HG02759 (cell line): ENCODE results near the gene LPIN3.
"Not testable (repeated sequence)": the region's sequence is repeated elsewhere in the genome, so short reads cannot be mapped to it uniquely, and the experiment has no call there.

ENCODE experiments used
- ATAC-seq: cut with Tn5 transposase; IDR thresholded peaks from one replicate; pipeline ENCODE4 v1.9.1; 2021; ENCODE audit warnings: mild to moderate bottlenecking, moderate library complexity; ENCODE audit not compliant: unreplicated experiment

The LPIN3 gene, protein sequence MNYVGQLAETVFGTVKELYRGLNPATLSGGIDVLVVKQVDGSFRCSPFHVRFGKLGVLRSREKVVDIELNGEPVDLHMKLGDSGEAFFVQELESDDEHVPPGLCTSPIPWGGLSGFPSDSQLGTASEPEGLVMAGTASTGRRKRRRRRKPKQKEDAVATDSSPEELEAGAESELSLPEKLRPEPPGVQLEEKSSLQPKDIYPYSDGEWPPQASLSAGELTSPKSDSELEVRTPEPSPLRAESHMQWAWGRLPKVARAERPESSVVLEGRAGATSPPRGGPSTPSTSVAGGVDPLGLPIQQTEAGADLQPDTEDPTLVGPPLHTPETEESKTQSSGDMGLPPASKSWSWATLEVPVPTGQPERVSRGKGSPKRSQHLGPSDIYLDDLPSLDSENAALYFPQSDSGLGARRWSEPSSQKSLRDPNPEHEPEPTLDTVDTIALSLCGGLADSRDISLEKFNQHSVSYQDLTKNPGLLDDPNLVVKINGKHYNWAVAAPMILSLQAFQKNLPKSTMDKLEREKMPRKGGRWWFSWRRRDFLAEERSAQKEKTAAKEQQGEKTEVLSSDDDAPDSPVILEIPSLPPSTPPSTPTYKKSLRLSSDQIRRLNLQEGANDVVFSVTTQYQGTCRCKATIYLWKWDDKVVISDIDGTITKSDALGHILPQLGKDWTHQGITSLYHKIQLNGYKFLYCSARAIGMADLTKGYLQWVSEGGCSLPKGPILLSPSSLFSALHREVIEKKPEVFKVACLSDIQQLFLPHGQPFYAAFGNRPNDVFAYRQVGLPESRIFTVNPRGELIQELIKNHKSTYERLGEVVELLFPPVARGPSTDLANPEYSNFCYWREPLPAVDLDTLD

DNA sequence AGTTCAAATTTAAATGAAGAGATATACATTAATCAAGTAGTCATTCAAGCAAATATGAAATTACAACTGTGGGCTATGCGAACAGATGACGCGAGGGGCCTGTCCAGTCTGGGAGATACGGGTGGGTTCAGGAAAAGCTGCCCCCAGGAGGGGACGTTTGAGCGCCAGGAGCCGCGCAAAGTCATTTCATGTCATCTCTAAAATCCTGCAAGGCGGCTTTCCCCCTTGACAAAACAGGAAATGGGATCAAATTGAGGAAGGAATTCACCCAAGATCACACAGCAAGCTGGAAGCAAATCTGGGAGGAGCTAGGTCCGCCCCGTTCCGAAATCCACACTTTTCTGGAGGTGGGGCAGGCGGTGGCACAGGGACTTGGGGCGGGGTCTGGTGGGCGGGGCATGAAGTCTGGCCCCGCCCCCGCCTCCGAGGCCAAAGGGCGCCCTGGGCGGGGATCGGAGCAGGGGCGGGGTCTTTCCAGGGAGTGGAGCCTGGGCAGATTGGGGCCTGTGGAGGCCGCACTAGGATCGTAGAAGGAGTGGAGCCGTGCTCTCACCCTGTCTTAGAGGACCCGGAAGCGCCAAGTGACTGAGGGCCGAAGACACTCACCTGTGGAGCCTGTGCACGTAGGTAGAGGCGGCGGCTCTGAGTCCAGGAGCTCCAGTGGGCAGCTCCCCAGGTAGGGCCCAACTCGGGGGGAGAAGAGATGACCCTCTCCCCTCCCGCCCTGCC is at the start of gene LPIN3:
Gene LPIN3, plus strand, starts transcription at position 495 of the 729 bp plus-strand sequence. CDS start 4,983 bp downstream, outside the sequence.
- peak; percentile 20 for ATAC-seq

DNA sequence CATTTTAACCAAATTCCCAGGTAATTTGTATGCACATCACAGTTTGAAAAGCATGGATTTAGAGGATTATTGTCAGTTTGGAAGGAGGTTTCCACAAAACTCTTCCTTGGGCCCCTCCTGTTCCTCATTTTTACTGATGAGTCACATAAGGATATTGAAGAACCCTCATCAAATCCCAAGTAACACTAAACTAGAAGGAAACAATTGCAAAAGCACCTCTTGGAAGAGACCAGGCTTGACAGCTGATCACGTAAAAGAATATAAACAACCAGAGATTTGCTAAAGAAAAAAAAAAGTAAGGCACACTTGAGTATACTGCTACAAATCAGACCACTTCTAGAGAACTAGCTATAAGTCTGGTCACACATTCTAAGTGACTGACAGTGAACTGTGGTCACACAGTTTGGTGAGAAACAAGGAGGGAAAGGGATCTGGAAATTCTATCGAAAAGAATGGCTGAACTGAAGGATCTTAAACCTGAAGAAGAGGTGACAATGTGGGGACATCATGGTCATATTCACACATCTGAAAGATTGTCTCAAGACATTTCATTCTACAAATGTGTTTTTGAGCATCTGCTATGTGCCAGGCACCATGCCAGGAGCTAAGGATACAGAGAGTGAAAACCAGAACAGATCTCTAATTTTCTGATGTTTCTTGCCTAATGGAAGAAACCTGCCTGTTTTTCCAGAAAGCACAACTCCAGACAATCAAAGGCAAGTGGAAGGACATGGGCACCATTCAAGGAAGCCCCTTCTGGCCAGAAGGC is 47.2 kb upstream of the LPIN3 start:
- no peak for ATAC-seq

DNA sequence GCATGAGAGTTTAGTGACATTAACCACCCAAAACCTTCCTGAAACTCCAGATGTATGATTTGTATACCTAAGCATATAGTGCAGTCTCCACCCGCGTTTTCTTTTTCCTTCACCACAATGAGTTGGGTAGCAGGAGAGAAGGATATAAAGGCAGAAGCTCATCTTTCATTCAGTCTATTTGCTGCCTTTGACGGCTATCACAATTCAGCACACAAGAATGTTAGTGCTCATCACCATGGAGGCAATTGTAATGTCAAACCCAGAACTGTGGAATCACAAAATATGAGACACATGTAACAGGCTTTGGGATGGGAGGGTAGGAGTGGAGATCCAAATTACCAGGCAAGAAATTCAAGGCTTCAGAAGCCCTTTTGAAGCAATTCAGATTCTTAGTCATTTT is 40.7 kb upstream of the LPIN3 start:
- no peak for ATAC-seq

DNA sequence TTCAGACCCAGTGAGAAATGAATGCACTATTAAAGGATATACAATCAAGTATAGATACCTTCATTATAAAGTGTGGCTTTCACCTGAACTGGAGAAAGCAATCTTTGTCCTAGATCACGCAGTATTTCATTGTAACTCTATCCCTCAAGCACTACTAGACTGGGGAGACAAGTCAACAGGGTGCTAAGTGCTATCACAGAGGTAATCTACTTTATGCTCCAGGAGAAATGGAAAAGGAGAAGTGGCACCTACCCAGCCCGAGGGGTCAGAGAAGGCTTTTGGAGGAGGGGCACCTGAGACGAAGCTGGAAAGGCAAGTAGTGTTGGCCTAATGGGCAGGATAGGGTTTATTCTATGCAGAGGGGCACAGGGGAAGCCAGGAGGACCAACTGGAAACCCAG is 40.2 kb upstream of the LPIN3 start:
- ATAC-seq: no peak

DNA sequence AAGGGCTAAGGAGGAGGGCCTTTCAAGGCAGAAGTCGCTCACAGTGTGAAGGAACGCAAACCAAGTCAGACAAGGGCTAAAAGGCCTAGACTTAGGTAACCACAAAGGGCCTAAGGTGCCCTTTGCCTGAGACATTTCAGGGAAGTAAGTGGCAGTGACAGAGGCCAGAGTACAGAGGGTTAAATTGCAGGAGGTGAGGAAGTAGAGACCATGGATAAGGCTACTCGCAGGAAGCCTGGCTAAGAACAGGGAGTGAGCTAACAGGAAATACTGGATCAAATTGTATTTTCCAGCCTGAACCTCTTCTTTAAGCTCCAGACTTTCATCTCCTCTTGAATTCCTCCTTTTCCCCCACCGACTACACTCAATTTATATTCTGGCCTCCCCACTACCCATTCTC is 39.7 kb upstream of the LPIN3 start:
- ATAC-seq: no peak

DNA sequence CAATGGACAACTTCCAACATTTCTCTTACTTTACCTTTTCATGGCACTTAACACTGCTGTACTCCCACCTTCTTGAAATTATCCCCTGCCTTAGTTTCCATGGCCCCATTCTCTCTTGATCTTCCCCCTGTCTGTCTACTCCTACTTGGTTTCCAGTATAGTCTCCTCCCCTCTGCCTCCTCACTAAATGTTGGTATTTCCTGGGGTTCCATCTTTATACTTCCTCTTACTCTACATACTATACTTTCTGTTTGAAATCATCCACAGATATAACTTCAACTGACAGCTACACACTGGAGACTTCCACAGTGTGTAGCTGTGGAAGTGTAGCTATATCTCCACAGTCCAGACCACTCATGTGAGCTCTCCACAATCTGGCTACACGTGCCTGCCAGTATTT is 36.6 kb upstream of the LPIN3 start:
- ATAC-seq: no peak

DNA sequence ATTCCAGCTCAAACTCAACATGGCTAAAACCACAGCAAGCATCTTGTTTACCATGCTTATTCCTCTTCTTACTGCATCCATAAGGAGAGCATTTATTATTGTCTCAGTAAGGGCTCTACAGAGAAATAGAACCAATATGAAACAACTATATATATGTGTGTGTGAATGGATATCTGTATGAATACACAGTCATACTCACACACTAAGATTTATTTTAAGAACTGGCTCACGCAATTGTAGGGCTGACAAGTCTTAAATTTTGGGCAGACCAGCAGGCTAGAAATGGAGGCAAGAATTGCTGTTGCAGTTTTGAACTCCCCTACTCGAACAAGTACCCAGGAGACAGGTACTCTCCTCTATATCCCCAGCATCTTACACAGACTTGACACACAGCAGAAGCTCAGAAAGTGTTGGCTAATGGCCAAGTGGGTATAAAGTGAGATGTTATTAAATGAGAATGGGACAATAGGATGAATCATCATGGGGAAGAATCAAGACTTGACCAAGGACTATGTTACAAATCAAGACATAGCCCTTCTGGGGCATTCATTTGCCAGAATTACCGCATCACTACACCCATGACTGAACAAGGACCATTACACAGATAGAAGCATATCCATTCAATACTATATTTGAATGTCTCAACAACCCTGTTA is 36.1 kb upstream of the LPIN3 start:
- ATAC-seq: no peak

DNA sequence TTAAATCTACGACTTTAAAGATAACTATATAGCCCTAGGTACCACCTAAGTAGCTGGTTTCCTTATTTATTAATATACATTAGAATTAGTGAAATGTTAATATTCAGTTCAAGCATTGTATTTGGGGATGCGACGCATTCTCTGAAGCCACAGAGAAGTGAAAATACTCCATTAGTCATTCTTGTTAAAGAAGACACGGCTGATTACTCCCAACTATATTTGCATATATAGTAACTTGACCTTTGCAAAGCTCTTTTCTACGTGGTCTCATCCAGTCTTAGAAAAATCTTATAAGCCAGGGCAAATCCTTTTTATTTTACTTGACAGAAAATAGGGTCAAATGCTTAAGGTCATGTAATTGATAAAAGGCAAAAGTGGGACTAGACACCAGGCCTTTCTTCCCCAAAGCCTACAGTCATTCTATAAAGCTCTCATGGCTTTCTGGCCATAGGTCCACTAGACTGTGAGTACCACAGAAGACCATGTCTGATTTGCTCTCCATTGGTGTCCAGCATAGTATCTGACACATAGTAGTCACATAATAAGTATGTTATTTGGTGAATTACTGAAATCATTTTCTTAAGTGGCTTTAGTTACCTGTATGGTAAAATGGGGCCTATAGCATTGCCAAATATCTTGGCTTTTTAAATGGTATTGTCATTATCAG is 34.4 kb upstream of the LPIN3 start:
- ATAC-seq: peak; percentile 77

DNA sequence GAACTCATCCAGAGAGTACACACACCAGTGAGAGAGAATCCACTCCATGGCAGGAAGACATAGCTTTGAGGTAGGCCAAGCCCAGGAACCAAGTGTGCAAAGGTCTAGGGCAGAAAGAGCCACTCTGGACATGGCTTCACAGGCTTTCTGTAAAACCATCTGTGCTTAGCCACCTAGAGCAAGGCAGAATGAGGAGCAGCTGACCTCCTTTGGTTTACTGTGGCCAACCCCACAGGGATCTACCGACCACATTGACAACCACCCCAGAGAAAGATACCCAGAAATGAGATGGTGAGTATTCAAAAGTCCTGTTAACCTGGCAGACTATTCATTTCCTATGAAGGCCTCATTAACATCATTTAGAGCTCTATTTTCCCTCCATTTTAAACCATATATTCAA is 33.6 kb upstream of the LPIN3 start:
- no peak for ATAC-seq

DNA sequence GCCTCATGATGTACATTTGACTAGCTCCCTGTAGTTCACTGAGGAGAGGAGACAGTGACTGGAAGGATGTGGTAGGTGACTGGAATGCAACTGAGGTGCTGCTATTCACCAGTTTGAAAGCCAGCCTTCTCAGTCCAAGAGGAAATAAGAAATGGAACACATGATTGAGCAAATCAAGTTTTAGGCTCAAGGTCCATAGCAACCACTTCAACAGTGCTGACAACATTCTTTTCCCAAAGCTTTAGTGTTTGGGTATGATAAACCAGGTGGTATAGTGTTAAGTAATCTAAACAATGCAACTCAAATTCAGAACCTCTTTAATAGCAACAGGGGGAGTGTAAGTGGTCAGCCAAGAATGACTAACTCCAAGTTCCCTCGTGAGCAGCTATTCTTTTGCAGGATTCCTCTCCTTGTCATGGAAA is 32.3 kb upstream of the LPIN3 start:
- ATAC-seq: no peak

DNA sequence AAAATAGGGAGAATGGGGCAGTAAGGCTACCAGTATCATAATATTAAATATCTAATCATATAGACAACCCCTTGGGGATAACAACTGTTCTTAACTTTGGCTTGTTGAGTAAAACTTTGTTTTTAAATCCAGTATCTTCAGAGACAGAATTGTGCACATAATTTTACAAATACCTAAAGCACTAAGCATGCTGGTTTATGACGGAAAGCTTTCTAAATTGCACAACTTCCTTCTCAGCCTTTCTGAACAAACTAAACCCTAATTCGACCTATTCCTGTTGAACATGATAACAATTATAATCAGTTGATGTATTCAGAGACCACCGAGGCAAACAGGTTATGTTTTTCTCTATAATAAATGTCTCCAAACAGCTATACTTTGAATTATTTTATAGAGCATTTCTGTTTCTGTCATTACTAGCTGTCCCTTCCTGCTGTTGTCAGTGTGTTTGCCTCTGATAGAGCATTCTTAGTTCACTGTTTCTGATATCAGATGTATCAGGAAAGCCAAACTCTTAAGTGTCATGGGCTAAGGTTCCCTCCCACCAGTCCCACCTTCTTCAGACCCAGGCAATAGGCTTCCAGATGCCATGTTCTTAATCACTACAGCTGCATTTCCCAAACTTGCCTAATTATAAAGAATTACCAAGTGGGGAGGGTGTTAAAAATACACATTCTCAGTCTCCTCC is 31.8 kb upstream of the LPIN3 start:
- ATAC-seq: no peak

DNA sequence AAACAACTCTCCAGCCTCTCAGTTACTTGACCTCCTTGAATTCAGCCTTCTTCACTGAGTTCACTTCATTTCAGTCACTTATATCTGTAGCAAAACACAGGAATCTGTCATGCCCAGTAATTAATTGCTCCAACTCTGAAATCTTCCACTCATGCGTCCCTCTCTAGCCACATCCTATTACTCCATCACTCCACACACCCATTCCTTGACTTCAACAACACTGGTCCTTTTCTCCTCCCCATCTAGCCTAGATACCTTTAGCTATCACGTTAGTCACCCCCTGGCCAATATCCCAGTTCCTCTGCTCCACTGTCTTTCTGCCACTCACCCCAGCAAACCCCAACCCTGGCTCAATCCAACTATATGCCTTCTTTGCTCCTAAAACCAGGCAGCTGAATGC is 30.8 kb upstream of the LPIN3 start:
- ATAC-seq: no peak

DNA sequence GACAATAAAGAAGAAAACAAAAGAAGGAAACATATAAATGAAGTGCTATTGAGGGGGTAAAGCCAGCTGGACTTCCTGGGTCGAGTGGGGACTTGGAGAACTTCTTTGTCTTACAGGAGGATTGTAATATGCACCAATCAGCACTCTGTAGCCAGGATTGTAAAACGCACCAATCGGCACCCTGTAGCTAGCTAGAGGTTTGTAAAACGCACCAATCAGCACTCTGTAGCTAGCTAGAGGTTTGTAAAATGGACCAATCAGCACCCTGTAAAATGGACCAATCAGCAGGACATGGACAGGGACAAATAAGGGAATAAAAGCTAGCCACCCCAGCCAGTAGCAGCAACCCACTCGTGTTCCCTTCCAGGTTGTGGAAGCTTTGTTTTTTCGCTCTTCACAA is 28.6 kb upstream of the LPIN3 start:
- not testable (repeated sequence) for ATAC-seq

DNA sequence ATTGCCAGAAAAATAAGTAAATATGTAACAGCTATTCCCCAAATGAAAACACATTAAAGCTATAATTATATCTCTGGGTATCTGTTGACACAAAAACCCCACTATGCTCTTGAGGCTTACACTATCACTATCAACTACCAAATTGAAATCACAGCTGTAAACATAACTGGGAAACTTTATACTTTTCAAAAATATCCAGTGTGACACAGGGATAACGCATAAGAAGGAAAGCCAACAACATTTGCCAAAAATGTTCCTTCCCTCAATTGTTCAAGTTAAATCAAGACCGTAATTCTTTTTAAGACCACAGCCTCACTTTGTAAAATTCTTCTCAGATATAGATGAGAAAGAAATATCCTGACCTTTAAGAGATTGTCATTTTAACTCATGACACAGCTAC is 26.2 kb upstream of the LPIN3 start:
- no peak for ATAC-seq

DNA sequence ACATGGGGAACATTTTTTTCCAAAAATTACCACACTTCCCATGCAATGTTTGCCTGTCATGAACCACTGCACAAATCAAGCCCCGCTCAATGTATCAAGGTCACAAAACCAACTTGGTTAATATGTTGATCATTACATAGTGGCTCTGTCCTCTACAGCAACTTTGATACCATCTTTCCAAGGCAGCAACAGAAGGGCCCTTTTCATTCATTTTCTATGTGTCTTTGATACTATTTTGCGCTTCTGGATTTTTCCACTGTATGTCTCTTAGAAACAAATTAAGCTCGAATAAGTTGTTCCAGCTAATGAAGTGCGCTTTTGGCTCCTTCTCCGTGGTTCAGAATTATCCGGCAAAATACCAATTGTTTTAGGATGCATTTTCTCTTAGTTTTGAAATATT is 24.6 kb upstream of the LPIN3 start:
- no peak for ATAC-seq

DNA sequence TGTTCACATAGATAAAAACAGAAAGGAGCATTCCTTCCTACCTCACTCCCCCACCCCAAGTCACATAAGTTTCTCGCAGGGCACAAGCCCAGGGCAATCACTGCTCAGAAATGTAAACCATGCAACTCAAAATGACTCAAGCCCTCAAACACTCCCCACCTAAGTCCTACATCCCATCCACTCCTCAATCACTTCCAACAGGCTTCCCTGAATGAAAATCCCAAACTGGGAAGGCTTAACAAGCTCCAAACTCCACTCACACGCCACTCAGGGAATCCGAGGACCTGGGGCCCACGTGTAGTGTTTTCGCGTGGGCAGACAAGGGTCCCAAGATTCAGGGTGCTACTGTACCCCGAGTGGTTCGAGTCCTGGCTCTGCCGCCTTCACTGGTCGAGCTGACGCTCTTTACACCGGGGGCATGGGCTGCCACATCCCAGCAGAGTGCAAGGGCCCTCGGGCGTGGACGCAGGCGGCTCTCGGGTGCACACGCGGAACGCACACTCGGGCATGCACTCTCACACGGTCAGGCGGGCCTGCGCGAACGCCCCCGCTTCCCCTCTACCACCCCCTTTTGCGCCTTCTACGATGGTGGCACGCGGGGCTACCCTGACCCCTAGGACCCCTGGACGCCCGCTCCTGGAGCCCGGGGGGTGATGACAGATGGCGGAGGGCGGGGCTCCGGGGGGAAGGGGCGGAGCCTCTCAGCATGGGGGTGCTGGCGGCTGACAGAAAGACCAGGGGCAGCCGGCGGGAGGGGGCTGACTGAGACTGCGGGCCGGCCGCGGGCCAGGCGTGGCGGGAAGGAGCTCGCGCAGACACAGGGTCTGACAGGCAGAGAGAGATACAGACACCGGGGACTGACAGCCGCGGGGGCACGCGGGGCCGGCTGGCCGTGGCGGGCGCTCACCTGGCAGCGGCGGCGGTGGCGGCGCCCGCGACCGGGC is 23.7 kb upstream of the LPIN3 start:
- peak; percentile 70 for ATAC-seq

DNA sequence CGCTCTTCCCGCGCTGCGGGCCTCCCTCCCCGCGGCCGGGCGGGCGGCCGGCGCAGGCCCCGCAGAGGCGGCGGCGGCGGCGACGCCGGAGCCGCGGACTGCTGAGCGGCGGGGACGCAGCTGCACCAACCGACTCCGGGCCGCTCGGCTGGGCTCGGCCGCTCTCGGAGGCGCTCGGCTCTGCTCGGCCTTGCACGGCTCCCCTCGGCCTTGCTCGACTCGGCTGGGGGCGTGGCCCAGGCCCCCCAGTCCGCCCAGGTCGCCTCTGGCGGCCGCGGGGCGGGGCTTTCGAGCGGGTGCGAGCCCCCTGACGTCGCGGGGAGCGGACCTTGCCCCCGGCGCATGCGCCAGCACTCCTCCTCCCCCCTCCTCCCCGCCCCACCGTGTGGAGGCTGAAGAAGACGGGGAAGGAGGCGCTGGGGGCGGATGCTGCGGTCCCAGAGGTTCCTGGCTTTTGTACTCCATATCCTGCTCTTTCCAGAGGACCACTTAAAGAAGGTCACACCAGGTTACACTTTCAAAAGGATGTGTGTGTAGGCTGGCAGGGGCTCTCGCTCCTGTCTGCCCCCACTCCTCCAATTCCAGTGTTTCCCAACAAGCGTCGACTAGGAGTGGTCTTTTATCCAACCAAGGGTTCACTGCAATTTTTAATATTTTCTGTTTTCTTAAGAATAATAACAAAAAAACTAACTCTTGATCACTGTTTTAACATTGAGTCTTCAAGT is 22.9 kb upstream of the LPIN3 start, which contains the start of gene ZHX3:
Gene ZHX3, minus strand, starts transcription at position 186 of the 725 bp plus-strand sequence. CDS start 112,815 bp downstream, outside the sequence.
- ATAC-seq: peak; percentile 99
